D721Med (cell line): ENCODE results near the gene LRSAM1.

ENCODE experiments used
- DNase-seq: peaks from one replicate; pipeline ENCODE4 v3.0.0; 2011; ENCODE audit warnings: low spot score; ENCODE audit not compliant: insufficient read length
- FAIRE-seq: peaks from 2 replicates; lab custom pipeline; 2011; peaks lifted over from hg19 to GRCh38; lab: Jason Lieb, UNC
- TF ChIP-seq, protein P1 (sequence below): IDR thresholded peaks from 2 replicates; pipeline ENCODE4 v1.5.1; 2012; ENCODE audit warnings: mild to moderate bottlenecking, control low read depth; ENCODE audit not compliant: insufficient read depth; ENCODE audit errors: missing control alignments

Gene LRSAM1

DNA sequence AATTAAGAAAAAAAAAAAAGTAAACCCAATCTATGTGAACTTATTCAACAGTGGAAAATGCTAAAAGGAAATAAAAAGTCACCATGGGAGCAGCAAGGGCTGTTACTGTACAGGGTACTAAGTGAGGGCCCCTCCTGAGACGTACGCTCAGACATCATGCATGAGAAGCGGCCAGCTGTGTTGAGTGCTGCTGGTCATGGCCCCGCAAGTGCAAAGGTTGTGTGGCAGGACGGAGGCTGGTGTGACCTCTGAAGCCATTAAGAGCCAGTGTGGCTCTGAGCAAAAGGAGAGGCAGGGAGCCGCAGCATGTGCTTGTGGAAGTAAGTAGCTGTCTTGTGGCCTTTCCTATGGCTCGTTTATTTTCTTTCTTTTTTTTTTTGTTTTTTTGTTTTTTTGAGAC lies 30.3 kb upstream of the LRSAM1 start:
- TF ChIP-seq, protein P1, sequence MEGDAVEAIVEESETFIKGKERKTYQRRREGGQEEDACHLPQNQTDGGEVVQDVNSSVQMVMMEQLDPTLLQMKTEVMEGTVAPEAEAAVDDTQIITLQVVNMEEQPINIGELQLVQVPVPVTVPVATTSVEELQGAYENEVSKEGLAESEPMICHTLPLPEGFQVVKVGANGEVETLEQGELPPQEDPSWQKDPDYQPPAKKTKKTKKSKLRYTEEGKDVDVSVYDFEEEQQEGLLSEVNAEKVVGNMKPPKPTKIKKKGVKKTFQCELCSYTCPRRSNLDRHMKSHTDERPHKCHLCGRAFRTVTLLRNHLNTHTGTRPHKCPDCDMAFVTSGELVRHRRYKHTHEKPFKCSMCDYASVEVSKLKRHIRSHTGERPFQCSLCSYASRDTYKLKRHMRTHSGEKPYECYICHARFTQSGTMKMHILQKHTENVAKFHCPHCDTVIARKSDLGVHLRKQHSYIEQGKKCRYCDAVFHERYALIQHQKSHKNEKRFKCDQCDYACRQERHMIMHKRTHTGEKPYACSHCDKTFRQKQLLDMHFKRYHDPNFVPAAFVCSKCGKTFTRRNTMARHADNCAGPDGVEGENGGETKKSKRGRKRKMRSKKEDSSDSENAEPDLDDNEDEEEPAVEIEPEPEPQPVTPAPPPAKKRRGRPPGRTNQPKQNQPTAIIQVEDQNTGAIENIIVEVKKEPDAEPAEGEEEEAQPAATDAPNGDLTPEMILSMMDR: no peak
- DNase-seq (no peak), FAIRE-seq (no peak)

DNA sequence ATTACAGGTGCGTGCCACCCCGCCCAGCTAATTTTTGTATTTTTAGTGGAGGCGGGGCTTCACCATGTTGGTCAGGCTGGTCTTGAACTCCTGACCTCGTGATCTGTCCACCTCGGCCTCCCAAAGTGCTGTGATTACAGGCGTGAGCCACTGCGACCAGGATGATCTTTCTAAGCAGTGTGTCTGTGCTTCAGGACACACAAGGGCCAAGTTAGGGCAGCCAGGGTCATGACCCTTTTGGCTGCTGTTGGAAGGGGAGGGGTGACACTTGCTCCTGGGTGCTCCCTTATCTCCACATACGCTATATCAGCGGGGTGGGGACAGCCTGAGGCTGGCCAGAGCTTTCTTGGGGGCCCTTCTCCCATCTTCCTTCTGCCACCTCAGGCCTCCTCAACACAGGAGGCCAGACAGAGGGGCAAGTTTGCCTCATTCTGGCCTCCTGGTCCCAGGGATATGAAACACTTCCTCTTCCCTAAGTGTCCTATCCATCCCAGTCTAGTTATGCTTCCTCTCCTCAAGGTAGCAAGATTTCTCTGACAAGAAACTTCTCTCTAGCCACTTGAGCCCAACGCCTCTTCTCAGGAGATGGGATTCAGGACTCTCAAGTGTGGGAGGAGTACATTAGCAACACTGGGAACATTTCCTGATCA lies 29.1 kb upstream of the LRSAM1 start:
- no peak for DNase-seq
- TF ChIP-seq, protein P1: no peak
- no peak for FAIRE-seq

DNA sequence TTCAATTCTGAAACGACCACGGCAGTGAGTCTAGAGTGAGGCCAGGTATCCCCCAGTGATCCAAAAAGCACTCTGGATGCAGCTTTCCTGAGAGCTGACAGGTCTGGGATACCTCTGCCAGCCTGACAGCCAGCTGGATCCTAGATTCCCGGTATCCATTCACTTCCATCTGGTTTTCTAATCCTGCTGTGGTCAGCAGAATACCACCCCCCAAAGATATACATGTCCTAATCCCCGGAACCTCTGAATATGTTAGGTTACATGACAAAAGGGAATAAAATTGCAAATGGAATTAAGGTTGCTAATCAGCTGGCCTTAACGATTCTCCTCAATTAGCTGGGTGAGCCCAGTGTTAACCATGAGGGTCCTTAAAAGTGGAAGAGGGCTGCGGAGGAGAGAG lies 28.5 kb upstream of the LRSAM1 start:
- DNase-seq: no peak
- FAIRE-seq: no peak
- TF ChIP-seq, protein P1: no peak

DNA sequence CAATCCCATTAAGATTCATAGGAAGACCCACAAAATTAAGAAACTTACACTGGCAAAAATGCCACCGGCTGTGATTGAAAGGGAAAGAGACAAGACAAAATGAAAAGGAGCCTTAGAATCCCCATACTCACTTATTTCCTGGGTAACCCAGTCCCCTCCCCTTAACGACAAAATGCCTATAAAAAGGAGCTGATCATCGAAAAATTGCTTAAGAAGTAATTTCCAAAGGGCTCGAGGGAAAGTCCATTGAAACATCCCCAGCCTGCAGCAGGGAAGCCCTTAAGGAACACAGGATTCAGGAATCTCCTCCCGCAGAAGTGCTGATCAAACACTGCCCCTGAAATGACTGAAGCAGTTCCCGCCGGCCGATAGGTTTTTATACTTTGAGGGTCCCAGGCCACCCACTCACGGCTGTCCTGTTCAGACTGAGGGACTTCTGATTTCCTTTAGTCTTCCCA lies 27.8 kb upstream of the LRSAM1 start:
- no peak for FAIRE-seq
- TF ChIP-seq, protein P1: no peak

DNA sequence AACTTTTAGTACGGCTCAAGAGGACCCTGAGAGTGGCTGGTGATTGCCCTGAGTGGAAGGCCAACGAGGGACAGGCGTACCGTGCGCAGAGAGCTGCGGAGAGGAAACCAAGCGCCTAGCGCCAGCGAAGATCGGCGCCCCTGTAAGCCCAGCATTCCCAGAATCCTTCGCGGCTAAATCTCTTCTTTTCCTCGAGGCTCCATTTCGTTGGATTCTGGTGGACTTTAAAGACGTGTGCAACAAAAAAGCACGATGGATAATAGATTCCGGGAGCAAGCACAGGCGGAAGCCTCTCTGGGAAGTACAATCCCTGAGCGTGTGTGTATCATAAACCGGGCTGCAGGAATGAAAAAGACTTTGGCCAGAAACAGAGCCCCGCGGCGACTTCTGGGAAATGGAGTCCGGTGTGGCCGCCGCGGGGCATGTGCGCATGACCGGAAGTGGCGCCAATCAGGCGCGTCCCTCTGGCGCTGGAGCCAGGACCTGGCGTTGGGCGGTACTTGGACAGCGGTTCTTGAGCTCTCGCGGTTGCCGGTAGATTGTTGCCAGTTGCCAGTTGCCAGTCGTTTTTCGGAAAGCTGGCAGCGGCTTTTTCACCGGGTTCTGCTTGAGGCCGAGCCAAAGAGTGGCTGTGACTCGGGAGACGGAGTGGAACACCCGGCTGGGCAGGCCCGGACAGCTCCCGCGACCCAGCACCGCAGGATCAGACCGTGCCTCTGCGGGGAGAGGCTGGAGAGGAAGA lies 27.2 kb upstream of the LRSAM1 start, which contains the start of gene ZNF79:
ZNF79 (plus strand) TSS at position 449 of the 742 bp plus-strand sequence. CDS start 406 bp downstream, outside the sequence.
- TF ChIP-seq, protein P1: no peak
- FAIRE-seq: no peak
- peak; percentile 94 for DNase-seq

More for the DNA sequence above, 27.8 kb upstream of the LRSAM1 start:
- DNase-seq: no peak

DNA sequence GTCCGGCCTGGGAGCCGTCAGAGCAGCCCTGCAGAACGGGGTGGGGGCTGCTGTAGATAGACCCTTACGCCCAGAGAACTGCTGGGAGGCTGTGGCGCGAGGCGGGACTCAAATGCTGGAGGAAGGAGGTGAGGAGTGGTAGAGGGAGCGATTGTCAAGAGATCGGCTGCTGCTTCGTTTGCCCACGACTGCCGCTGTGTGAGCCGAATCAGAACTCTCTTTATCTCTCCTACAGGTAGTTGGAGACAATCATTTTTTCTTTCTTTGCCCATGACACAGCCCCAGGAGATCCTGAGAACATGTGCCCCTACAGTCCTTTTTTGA lies 26.7 kb upstream of the LRSAM1 start:
- TF ChIP-seq, protein P1: no peak
- FAIRE-seq (no peak), DNase-seq (no peak)

DNA sequence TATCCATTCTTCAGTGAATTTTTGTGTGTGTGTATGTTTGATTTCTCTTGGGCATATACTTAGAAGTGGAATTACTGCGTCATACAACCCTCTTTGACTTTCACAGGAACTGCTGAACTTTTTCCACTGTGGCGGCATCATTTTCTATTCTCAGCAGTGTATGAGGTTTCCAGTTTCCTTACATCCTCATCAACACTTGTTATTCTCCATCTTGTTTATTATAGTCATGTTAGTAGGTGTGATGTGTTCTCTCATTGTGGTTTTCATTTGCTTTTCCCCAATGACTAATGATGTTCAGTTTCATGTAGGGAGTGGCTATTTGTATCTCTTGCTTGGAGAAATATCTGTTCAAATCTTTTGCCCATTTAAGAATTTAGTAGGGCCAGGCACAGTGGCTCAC lies 24.6 kb upstream of the LRSAM1 start:
- FAIRE-seq (no peak), DNase-seq (no peak)
- TF ChIP-seq, protein P1: no peak
